ENCODE results near the gene MIR17HG. TPM values are rescaled to one million over a fixed set of nuclear protein-coding genes. Genes with fewer than 3 reads are reported as not detected.
A peak's percentile ranks its signal among the peaks of the same experiment; 100 is the strongest.
"Not testable (repeated sequence)": the region's sequence is repeated elsewhere in the genome, so short reads cannot be mapped to it uniquely, and the experiment has no call there.

MIR17HG gene
- total RNA-seq, result 20.3 TPM

DNA sequence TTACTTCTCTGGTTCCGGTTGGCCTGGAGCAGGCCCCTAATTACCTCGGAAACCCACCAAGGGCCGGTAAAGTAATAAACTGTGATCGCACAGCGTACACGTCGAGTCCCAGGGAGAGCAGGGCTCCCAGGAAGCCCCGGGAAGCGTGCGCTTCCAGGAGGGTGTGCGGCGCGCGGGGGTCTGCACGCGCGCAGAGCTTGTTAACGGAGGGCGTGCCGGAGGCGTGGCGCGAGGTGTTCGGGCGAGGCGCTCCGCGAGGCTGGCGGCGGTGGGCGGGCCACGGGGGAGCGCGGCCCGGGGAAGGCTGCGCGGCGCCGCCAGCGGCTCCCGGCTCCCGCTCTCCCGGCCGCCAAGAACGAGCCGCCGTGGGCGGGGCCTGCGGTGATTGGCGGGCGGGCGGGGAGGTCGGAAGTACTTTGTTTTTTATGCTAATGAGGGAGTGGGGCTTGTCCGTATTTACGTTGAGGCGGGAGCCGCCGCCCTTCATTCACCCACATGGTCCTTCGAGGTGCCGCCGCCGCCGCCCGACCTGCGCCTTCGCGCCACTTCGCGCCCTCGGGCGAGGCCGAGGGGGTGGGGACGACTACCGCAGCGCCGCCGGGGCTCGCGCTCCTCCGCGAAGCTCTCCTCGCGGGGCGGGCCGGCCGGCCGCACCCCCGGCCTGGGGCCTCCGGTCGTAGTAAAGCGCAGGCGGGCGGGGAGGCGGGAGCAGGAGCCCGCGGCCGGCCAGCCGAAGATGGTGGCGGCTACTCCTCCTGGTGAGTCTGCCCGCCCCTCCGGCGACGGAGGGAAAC is at the start of gene MIR17HG:
Gene MIR17HG, plus strand, starts transcription at position 486 of the 794 bp plus-strand sequence.
- Histone ChIP-seq H3K27me3 (ENCODE audit: insufficient read depth, low read length) (peaks cover 4% of the 10 kb centered on the region), H3K4me1 (ENCODE audit: insufficient read depth, low read length) (peaks cover 17% of the 10 kb centered on the region), H3K9me3 (ENCODE audit: low read depth, low read length) (no peaks in the 10 kb centered on the region), H3K4me3 (ENCODE audit: low read length) (peak within 1 kb of the TSS; percentile 74)

DNA sequence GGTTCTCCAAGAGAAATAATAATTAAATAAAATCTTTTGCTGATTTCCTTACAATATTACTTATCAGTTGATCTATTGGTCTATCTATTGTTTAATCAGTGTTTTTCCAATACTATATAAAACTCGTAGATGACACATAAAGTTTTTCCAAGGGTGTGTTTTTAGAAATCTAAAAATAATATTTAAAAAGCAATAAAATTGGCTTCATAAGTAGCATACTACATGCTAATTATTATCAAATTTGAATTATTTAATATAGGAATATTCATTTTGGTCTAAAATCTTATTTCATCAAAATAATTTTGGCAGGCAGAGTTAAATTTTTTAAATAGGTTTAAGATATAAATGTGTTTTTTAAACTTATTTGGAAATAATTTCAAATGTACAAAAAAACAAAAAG is 49.4 kb upstream of the MIR17HG start:
- H3K4me3 ChIP-seq (ENCODE audit: low read length), result no peak overlapping the region

GRCh38 chr13:91302111-91302510 is 45.4 kb upstream of the MIR17HG start:
- Histone ChIP-seq H3K4me1 (ENCODE audit: insufficient read depth, low read length) (no peaks in the 10 kb centered on the region), H3K4me3 (ENCODE audit: low read length) (no peak overlapping the region), H3K9me3 (ENCODE audit: low read depth, low read length) (no peaks in the 10 kb centered on the region), H3K27me3 (ENCODE audit: insufficient read depth, low read length) (no peaks in the 10 kb centered on the region)

More for the DNA sequence above, 49.4 kb upstream of the MIR17HG start:
- H3K4me1 ChIP-seq (ENCODE audit: insufficient read depth, low read length), result no peaks in the 10 kb centered on the region
- no peaks in the 10 kb centered on the region for H3K9me3 ChIP-seq (ENCODE audit: low read depth, low read length)
- H3K27me3 ChIP-seq (ENCODE audit: insufficient read depth, low read length), result no peaks in the 10 kb centered on the region

GRCh38 chr13:91303031-91303430 is 44.5 kb upstream of the MIR17HG start:
- Histone ChIP-seq H3K9me3 (ENCODE audit: low read depth, low read length) (no peaks in the 10 kb centered on the region), H3K27me3 (ENCODE audit: insufficient read depth, low read length) (no peaks in the 10 kb centered on the region), H3K4me3 (ENCODE audit: low read length) (no peak overlapping the region), H3K4me1 (ENCODE audit: insufficient read depth, low read length) (no peaks in the 10 kb centered on the region)

- no peak overlapping the region for H3K4me3 ChIP-seq (ENCODE audit: low read length)
- no peaks in the 10 kb centered on the region for H3K4me1 ChIP-seq (ENCODE audit: insufficient read depth, low read length)
- no peaks in the 10 kb centered on the region for H3K9me3 ChIP-seq (ENCODE audit: low read depth, low read length)
- no peaks in the 10 kb centered on the region for H3K27me3 ChIP-seq (ENCODE audit: insufficient read depth, low read length)
These were observed 42.7 kb upstream of the MIR17HG start for GRCh38 chr13:91304741-91305140.

DNA sequence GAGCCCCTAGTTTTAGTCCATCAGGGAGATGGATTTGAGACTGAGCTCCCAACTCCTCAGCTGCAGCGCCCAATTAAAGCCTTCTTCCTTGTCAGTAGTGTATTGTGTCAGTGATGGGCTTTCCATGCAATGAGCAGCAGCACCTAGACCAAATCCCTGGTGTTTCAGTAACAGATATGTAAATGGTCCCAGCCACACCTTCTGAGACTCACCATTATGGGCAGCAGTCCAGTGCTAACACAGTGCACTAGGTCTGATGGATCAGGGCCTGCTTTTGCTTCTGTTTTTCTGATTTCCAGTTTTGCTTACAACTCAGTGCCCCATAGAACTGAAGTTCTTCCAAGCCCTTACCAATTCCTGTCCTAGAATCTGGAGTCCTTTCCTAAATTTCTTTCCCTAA is 41.8 kb upstream of the MIR17HG start:
- Histone ChIP-seq H3K4me3 (ENCODE audit: low read length) (no peak overlapping the region), H3K4me1 (ENCODE audit: insufficient read depth, low read length) (no peaks in the 10 kb centered on the region), H3K9me3 (ENCODE audit: low read depth, low read length) (no peaks in the 10 kb centered on the region), H3K27me3 (ENCODE audit: insufficient read depth, low read length) (no peaks in the 10 kb centered on the region)

DNA sequence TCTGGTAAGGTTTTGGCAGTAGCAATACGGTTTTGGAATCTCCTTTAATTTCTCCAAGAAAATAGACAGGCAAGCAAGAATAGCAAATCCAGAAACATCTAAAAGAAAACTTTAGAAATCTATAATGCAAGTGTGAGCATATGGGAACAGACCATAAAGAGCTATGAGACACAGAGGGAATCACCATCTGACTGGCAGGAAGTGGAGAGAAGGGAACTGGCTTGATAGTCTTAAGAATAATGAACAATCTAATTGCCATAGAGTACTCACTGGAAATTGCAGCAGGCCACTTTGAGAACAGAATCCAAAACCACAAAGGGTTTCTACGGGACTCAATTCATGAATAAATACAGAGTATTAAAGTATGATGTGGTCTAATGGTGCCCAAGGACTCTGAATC is 39.6 kb upstream of the MIR17HG start:
- Histone ChIP-seq H3K9me3 (ENCODE audit: low read depth, low read length) (no peaks in the 10 kb centered on the region), H3K4me3 (ENCODE audit: low read length) (no peak overlapping the region), H3K4me1 (ENCODE audit: insufficient read depth, low read length) (no peaks in the 10 kb centered on the region), H3K27me3 (ENCODE audit: insufficient read depth, low read length) (peaks cover under 1% of the 10 kb centered on the region)

GRCh38 chr13:91308299-91308698 is 39.2 kb upstream of the MIR17HG start:
- Histone ChIP-seq H3K4me1 (ENCODE audit: insufficient read depth, low read length) (peaks cover 4% of the 10 kb centered on the region), H3K27me3 (ENCODE audit: insufficient read depth, low read length) (peaks cover 5% of the 10 kb centered on the region), H3K4me3 (ENCODE audit: low read length) (no peak overlapping the region), H3K9me3 (ENCODE audit: low read depth, low read length) (no peaks in the 10 kb centered on the region)

DNA sequence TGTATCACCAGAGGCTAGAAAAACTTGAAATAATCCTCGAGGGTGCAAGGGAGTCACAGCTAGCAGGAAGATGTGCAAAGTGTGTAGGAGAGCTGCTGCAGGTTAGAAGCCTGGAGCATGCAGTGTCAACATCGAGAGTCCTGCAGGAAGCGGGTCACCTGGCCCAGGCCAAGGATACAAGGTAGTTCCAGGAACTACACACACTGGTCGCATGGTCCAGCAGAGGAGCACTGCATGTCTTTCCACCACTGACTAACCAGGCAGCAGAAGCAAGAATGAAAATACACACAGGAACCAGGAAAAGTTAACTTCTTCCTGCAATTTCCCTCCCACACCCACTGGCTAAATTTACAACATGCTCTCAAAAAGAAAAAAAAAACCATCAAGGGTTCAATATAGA is 36.0 kb upstream of the MIR17HG start:
- Histone ChIP-seq H3K4me1 (ENCODE audit: insufficient read depth, low read length) (peaks cover 4% of the 10 kb centered on the region), H3K4me3 (ENCODE audit: low read length) (no peak overlapping the region), H3K27me3 (ENCODE audit: insufficient read depth, low read length) (peaks cover 16% of the 10 kb centered on the region), H3K9me3 (ENCODE audit: low read depth, low read length) (no peaks in the 10 kb centered on the region)

DNA sequence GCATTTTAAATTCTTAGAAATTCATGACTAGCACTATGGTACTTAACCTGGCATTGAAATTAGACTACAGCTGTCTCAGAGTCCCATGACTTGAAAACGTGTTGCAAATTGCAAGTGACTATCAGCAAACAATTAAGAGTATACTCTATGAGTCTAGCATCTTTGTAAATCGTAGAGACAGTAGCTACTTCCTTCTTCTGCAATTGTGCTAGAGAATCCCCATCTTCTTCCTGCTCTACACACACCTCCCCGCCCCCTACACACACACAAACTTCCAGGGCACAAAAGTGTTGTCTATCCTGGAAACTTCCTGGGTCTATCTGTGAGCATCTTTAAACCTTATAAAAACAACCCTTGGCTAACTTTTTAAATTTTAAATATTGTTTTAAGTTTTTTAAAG is 35.2 kb upstream of the MIR17HG start:
- peaks cover 16% of the 10 kb centered on the region for H3K27me3 ChIP-seq (ENCODE audit: insufficient read depth, low read length)
- no peak overlapping the region for H3K4me3 ChIP-seq (ENCODE audit: low read length)
- peaks cover 4% of the 10 kb centered on the region for H3K4me1 ChIP-seq (ENCODE audit: insufficient read depth, low read length)
- H3K9me3 ChIP-seq (ENCODE audit: low read depth, low read length), result no peaks in the 10 kb centered on the region

DNA sequence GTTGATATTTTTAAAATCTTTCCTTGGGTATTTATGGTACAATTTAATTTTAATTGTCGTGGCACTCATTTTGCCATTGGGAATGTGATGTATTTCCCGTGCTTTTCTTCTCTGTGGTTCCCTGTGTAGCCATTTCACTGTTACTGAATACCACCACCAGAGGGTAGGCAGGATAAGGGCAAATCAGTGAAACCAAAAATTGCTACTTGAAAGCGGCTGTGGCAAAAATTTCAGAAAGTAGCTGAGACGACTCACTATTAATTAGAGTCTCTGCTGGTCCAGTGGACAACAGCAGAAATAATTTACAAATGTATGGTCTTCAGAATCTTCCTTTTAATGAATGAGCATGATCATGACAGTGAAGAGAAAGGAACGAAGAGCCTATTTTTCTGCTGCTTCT is 34.4 kb upstream of the MIR17HG start:
- Histone ChIP-seq H3K4me3 (ENCODE audit: low read length) (no peak overlapping the region), H3K4me1 (ENCODE audit: insufficient read depth, low read length) (peaks cover 4% of the 10 kb centered on the region), H3K9me3 (ENCODE audit: low read depth, low read length) (no peaks in the 10 kb centered on the region), H3K27me3 (ENCODE audit: insufficient read depth, low read length) (peaks cover 16% of the 10 kb centered on the region)

- H3K4me1 ChIP-seq (ENCODE audit: insufficient read depth, low read length), result peaks cover 4% of the 10 kb centered on the region
- H3K4me3 ChIP-seq (ENCODE audit: low read length), result no peak overlapping the region
These were observed 33.9 kb upstream of the MIR17HG start for GRCh38 chr13:91313581-91313980.

GRCh38 chr13:91314888-91315287 is 32.6 kb upstream of the MIR17HG start:
- no peaks in the 10 kb centered on the region for H3K9me3 ChIP-seq (ENCODE audit: low read depth, low read length)
- H3K4me1 ChIP-seq (ENCODE audit: insufficient read depth, low read length), result peaks cover 4% of the 10 kb centered on the region
- H3K27me3 ChIP-seq (ENCODE audit: insufficient read depth, low read length), result peaks cover 16% of the 10 kb centered on the region
- no peak overlapping the region for H3K4me3 ChIP-seq (ENCODE audit: low read length)

More at GRCh38 chr13:91313581-91313980, 33.9 kb upstream of the MIR17HG start:
- peaks cover 16% of the 10 kb centered on the region for H3K27me3 ChIP-seq (ENCODE audit: insufficient read depth, low read length)
- H3K9me3 ChIP-seq (ENCODE audit: low read depth, low read length), result no peaks in the 10 kb centered on the region

GRCh38 chr13:91318886-91319285 is 28.6 kb upstream of the MIR17HG start:
- H3K27me3 ChIP-seq (ENCODE audit: insufficient read depth, low read length), result peaks cover 10% of the 10 kb centered on the region

DNA sequence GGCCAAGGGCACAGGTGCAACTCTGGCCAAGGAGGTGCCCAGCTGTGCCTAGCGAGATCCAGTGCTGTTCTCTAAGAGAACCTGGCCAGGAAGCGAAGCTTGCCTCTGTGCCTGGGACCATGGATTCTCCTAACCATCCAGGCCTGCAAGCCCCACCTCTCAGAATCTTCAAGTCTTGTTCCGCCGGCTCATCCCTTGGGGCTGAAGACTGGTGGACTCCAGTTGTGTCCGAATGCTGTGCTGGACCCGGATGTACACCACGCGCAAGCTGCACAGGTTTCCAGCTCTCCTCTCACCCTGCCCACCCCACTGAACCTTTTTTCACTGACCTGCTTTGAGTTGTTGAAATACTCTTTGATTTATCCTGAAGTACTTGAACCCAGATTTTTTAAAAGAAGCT is 27.5 kb upstream of the MIR17HG start:
- peaks cover 4% of the 10 kb centered on the region for H3K4me1 ChIP-seq (ENCODE audit: insufficient read depth, low read length)

More at GRCh38 chr13:91318886-91319285, 28.6 kb upstream of the MIR17HG start:
- Histone ChIP-seq H3K4me1 (ENCODE audit: insufficient read depth, low read length) (peaks cover 4% of the 10 kb centered on the region), H3K4me3 (ENCODE audit: low read length) (no peak overlapping the region), H3K9me3 (ENCODE audit: low read depth, low read length) (no peaks in the 10 kb centered on the region)

GRCh38 chr13:91320990-91321389 is 26.5 kb upstream of the MIR17HG start:
- not testable (repeated sequence) for H3K4me3 ChIP-seq (ENCODE audit: low read length); H3K27me3 ChIP-seq (ENCODE audit: insufficient read depth, low read length); H3K4me1 ChIP-seq (ENCODE audit: insufficient read depth, low read length); H3K9me3 ChIP-seq (ENCODE audit: low read depth, low read length)

More for the DNA sequence above, 27.5 kb upstream of the MIR17HG start:
- H3K9me3 ChIP-seq (ENCODE audit: low read depth, low read length), result no peaks in the 10 kb centered on the region
- H3K4me3 ChIP-seq (ENCODE audit: low read length), result no peak overlapping the region
- H3K27me3 ChIP-seq (ENCODE audit: insufficient read depth, low read length), result peaks cover 6% of the 10 kb centered on the region

Data from mononuclear cell (primary cell).